ENCODE measurements around the gene PPP1R13B.

Gene PPP1R13B

GRCh38 chr14:103740991-103741689, 106.2 kb downstream of the PPP1R13B start:
- DNase-seq = no peak

- no peak for DNase-seq
Measured at GRCh38 chr14:103739793-103740501, 107.4 kb downstream of the PPP1R13B start.

- DNase-seq = no peak
Measured at GRCh38 chr14:103739466-103739792, 107.9 kb downstream of the PPP1R13B start.

GRCh38 chr14:103738701-103739451, 108.5 kb downstream of the PPP1R13B start:
- DNase-seq = no peak

- no peak for DNase-seq
Measured at GRCh38 chr14:103738166-103738565, 109.2 kb downstream of the PPP1R13B start.

- DNase-seq = no peak
Measured at GRCh38 chr14:103737432-103738045, 109.8 kb downstream of the PPP1R13B start.

GRCh38 chr14:103736546-103737431, 110.6 kb downstream of the PPP1R13B start:
- DNase-seq = no peak

GRCh38 chr14:103735815-103736545, 111.4 kb downstream of the PPP1R13B start:
- DNase-seq = no peak

GRCh38 chr14:103735439-103735814, 111.9 kb downstream of the PPP1R13B start:
- DNase-seq = no peak

- no peak for DNase-seq
Measured at GRCh38 chr14:103735022-103735421, 112.4 kb downstream of the PPP1R13B start.

- DNase-seq = no peak
Measured at GRCh38 chr14:103734081-103734888, 113.1 kb downstream of the PPP1R13B start.

GRCh38 chr14:103733651-103734050, 113.7 kb downstream of the PPP1R13B start:
- DNase-seq = no peak

- DNase-seq = no peak
Measured at GRCh38 chr14:103732868-103733620, 114.3 kb downstream of the PPP1R13B start.

- no peak for DNase-seq
Measured at GRCh38 chr14:103731916-103732867, 115.2 kb downstream of the PPP1R13B start.

- DNase-seq = no peak
Measured at GRCh38 chr14:103731481-103731880, 115.9 kb downstream of the PPP1R13B start.

- no peak for DNase-seq
Measured at GRCh38 chr14:103730490-103731035, 116.8 kb downstream of the PPP1R13B start.

GRCh38 chr14:103729496-103730448, 117.6 kb downstream of the PPP1R13B start:
- no peak for DNase-seq
